Neutrophil (primary cell): ENCODE data around the gene PLGRKT.

Experiments used
- H3K27ac ChIP-seq: fragments of 200-600 bp; sonication (generic); 2 replicates; pipeline ENCODE4 v1.5.1; 2016; ENCODE audit warnings: mild to moderate bottlenecking, moderate library complexity
- H3K27me3 ChIP-seq: fragments of 200-600 bp; sonication (generic); 2 replicates; pipeline ENCODE4 v1.6.0; 2016; ENCODE audit warnings: mild to moderate bottlenecking
- H3K36me3 ChIP-seq: fragments of 200-600 bp; sonication (generic); 2 replicates; pipeline ENCODE4 v1.5.1; 2017
- H3K4me1 ChIP-seq, 2 experiments: fragments of 200-600 bp in 1 of 2; sonication (generic) in 1 of 2; 1 replicate in 1 of 2; 2 replicates in 1 of 2; pipeline versions ENCODE4 v1.5.1 to v1.6.1; 2013 to 2016; ENCODE audit warnings: low read depth in 1 of 2, low read length in 1 of 2, mild to moderate bottlenecking in 1 of 2, moderate library complexity in 1 of 2; ENCODE audit not compliant: control insufficient read depth in 1 of 2, insufficient read depth in 1 of 2
- H3K4me3 ChIP-seq, 2 experiments: fragments of 200-600 bp in 1 of 2; sonication (generic) in 1 of 2; 1 replicate in 1 of 2; 2 replicates in 1 of 2; pipeline ENCODE4 v1.5.1; 2013 to 2016; ENCODE audit warnings: low read depth in 1 of 2, low read length in 1 of 2, mild to moderate bottlenecking in 1 of 2, moderate library complexity in 1 of 2
- H3K9me3 ChIP-seq: fragments of 200-600 bp; sonication (generic); 2 replicates; pipeline ENCODE4 v1.5.1; 2016
- CTCF ChIP-seq: fragments of 200-600 bp; sonication (generic); IDR thresholded peaks from 2 replicates; pipeline ENCODE4 v1.5.1; 2016; ENCODE audit warnings: antibody characterized with exemption

The PLGRKT gene, protein sequence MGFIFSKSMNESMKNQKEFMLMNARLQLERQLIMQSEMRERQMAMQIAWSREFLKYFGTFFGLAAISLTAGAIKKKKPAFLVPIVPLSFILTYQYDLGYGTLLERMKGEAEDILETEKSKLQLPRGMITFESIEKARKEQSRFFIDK

GRCh38 chr9:5437254-5438216 lies at the start of gene PLGRKT:
Gene PLGRKT (minus strand): TSS chr9:5437925. CDS start chr9:5431977, 5,948 bp downstream.
- H3K9me3 ChIP-seq = no peaks in the 10 kb centered on the region
- peaks cover 20 to 25% of the 10 kb centered on the region in 2 experiments for H3K4me1 ChIP-seq
- peak within 1 kb of the TSS; percentile 79 to 85 for H3K4me3 ChIP-seq
- H3K27ac ChIP-seq = peak within 1 kb of the TSS; percentile 88
- peaks cover 6% of the 10 kb centered on the region for H3K27me3 ChIP-seq
- H3K36me3 ChIP-seq = peaks cover 3% of the 10 kb centered on the region
- TF ChIP-seq CTCF = peak; percentile 60

DNA sequence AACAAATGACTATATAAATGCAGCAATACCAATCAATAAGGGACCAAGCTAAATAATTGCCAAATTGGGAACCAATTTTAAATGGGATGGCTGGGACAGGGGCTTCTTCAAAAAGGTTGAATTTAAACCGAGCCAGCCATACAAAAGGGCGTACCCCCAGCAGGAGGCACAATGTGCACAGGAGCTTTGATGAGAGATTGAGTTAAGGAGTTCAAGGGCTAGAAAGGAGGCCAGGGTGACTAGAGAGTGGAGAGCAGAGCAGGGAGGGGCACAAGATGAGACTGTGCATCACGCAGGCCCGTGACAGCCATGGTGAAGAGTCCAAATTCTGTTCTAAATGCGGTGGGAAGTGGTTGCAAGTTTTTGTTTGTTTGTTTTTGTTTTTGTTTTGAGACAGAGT lies 49.3 kb upstream of the PLGRKT start:
- TF ChIP-seq CTCF = no peak
- Histone ChIP-seq H3K4me3 (no peak overlapping the region), H3K9me3 (no peaks in the 10 kb centered on the region), H3K36me3 (no peaks in the 10 kb centered on the region), H3K27me3 (no peaks in the 10 kb centered on the region), H3K4me1 (peaks cover 4 to 9% of the 10 kb centered on the region in 2 experiments), H3K27ac (no peak overlapping the region)

DNA sequence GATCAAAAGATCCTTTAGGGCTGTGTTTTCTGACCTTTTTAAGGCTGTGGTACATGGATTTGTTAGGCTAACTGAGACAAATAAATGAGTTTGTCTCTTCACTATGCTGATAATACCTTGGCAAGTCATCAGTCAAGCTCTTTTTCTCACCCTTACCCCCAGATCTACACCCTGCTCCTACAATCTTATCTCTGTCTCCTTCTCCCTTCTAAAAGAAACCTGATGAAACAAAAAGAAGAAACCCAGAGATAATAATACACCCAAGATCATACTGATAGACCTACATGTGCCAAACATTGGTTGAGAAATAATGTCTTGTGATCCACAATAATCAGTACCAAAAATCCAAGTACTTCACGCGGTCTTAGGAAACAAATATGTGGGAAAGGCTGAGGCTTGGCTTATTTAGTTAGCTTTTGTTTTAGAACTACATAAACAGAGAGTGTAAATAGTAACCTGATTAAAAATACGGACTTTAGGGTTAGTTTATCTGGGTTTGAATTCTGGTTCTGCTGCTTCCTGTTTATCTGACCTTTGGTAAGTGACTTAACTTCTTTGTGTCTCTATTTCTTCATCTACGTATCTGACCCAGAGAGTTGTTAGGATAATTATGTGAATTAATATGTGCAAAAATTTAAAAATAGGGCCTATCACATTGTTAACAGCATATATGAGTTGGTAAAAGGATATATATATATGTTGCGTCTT lies 47.8 kb upstream of the PLGRKT start:
- no peaks in the 10 kb centered on the region for H3K27me3 ChIP-seq
- no peak overlapping the region for H3K27ac ChIP-seq
- no peaks in the 10 kb centered on the region for H3K9me3 ChIP-seq
- no peaks in the 10 kb centered on the region for H3K36me3 ChIP-seq
- no peak for TF ChIP-seq CTCF
- H3K4me3 ChIP-seq = no peak overlapping the region
- peaks cover 4 to 9% of the 10 kb centered on the region in 2 experiments for H3K4me1 ChIP-seq

- H3K27me3 ChIP-seq = no peaks in the 10 kb centered on the region
- TF ChIP-seq CTCF = no peak
- H3K36me3 ChIP-seq = no peaks in the 10 kb centered on the region
- H3K9me3 ChIP-seq = no peaks in the 10 kb centered on the region
- no peak overlapping the region for H3K27ac ChIP-seq
- no peak overlapping the region for H3K4me3 ChIP-seq
- H3K4me1 ChIP-seq = peaks cover 0 to 1% of the 10 kb centered on the region in 2 experiments
Measured at GRCh38 chr9:5483306-5483705, 45.6 kb upstream of the PLGRKT start.

- peaks cover 0 to 3% of the 10 kb centered on the region in 2 experiments for H3K4me1 ChIP-seq
- H3K4me3 ChIP-seq = no peak overlapping the region
- H3K27me3 ChIP-seq = no peaks in the 10 kb centered on the region
- no peaks in the 10 kb centered on the region for H3K9me3 ChIP-seq
- no peak overlapping the region for H3K27ac ChIP-seq
- H3K36me3 ChIP-seq = no peaks in the 10 kb centered on the region
- no peak for TF ChIP-seq CTCF
Measured at GRCh38 chr9:5482194-5482593, 44.5 kb upstream of the PLGRKT start.
